Epithelial cell of proximal tubule (primary cell): ENCODE results near the gene LYG2. TPM values are rescaled to one million over a fixed set of nuclear protein-coding genes. Genes with fewer than 3 reads are reported as not detected.

ENCODE experiments used
- DNase-seq: peaks from one replicate; pipeline ENCODE4 v3.0.0-alpha.2; 2011; ENCODE audit warnings: low read depth
- H3K4me3 ChIP-seq: 2 replicates; pipeline ENCODE4 v1.5.1; 2011; ENCODE audit warnings: low read depth, mild to moderate bottlenecking, low read length
- CTCF ChIP-seq: conservative IDR thresholded peaks from 2 replicates; pipeline ENCODE4 v1.5.1; 2012; ENCODE audit warnings: low read depth, mild to moderate bottlenecking, low read length
- total RNA-seq: library from RNA; depleted of rRNA; stranded (reverse); fragments of >200 nt; gene quantifications from 2 replicates; pipeline ENCODE4 v1.2.3, GENCODE V29; 2015

LYG2 gene
- total RNA-seq, 1 donor from 2014 or later, result not detected

GRCh38 chr2:99275882-99276281 is 20.4 kb upstream of the LYG2 start:
- no peak for DNase-seq
- H3K4me3 ChIP-seq, result no peak overlapping the region
- TF ChIP-seq CTCF, result no peak

- no peak for DNase-seq
- no peak overlapping the region for H3K4me3 ChIP-seq
- TF ChIP-seq CTCF, result no peak
Observed at GRCh38 chr2:99261242-99261641, 5.8 kb upstream of the LYG2 start.

- no peak overlapping the region for H3K4me3 ChIP-seq
- no peak for DNase-seq
- no peak for TF ChIP-seq CTCF
Observed at GRCh38 chr2:99260184-99260583, 4.7 kb upstream of the LYG2 start.

- DNase-seq, result no peak
- no peak for TF ChIP-seq CTCF
- H3K4me3 ChIP-seq, result no peak overlapping the region
Observed at GRCh38 chr2:99259465-99259864, 4.0 kb upstream of the LYG2 start.

- no peak for TF ChIP-seq CTCF
- H3K4me3 ChIP-seq, result no peak overlapping the region
- DNase-seq, result peak; percentile 48
Observed at GRCh38 chr2:99256677-99257076, 1.2 kb upstream of the LYG2 start.

GRCh38 chr2:99249951-99250350 is 5.5 kb downstream of the LYG2 start:
- no peak for TF ChIP-seq CTCF
- H3K4me3 ChIP-seq, result no peak overlapping the region
- DNase-seq, result no peak

- H3K4me3 ChIP-seq, result no peak overlapping the region
Observed at GRCh38 chr2:99242151-99242550, 13.3 kb downstream of the LYG2 start.

More at GRCh38 chr2:99242151-99242550, 13.3 kb downstream of the LYG2 start:
- no peak for TF ChIP-seq CTCF
- DNase-seq, result no peak
